ENCODE data around the gene FER1L5. TPM values are rescaled to one million over a fixed set of nuclear protein-coding genes. Genes with fewer than 3 reads are reported as not detected.

The FER1L5 gene
- total RNA-seq, 1 experiment from 2014 or later: 0.91 TPM

DNA sequence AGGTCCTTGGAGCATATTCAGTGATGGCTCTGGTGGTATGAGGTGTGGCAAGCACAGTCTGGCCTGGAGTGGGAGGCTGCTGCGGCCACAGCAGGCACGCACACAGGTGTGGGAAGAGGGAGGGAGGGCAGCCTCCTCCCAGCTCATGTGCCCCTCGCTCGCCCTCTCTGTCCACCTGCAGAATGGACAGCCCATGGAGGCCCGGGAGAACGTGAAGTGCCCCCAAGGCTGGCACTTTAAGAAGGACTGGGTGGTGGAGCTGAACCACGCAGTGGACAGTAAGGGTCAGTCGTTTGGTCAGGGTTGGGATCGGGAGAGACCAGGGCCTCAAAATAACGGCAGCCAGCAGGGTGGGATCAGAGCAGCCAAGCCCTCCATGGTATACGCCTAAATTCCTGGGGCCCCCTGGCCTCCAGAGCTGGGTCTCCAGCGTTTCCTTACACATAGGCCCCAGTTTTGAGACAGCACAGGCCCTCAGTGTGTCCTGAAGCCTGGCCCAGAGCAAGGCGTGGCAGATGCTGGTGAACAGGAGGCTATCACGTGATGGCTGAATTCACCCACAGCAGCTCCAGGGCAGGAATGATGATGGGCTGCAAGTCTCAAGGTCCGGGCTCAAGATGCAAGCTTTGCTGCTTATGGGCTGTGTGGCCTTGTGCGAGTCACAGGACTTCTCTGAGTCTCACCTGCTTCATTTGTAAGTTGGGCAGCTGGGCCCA is 47.9 kb downstream of the FER1L5 start (continued):
- TF ChIP-seq POLR2AphosphoS5 (IDR thresholded peaks at IDR 0.05; ENCODE audit: low read depth, low read length): no peak
- TF ChIP-seq YY1 (IDR thresholded peaks at IDR 0.05; ENCODE audit: extremely low read depth, insufficient replicate concordance, low read depth, low read length): no peak

DNA sequence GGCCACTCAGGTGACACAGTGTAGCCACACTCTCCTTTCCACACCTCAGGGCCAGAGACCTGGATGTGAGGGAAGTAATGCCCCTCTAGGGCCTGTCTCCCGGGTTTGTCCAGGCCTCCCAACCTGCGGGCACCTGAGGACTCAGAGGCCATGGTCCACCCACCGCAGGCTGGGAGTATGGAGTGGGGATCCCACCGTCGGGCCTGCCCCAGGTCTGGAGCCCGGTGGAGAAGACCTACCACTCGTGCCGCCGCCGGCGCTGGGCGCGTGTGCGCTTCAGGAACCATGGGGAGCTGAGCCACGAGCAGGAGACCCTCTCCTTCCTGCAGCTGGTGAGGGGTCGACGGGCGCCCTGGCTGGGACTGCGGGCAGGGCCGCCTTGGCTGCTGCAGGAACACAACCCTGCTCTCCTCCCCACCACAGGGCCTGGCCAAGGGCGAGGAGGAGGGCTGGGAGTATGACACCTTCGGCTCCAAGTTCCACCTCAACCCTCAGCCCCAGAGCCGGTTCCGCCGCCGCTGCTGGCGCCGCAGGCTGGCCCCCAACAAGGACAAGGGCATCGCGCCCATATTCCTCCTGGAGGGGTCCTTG is 48.6 kb downstream of the FER1L5 start:
- no peaks in the 10 kb centered on the region for H3K9me2 ChIP-seq (ENCODE audit: insufficient read depth)
- H3K9ac ChIP-seq (ENCODE audit: low read length): no peak overlapping the region
- H3K4me2 ChIP-seq (ENCODE audit: low read length): no peak overlapping the region
- DNase-seq (ENCODE audit: low read depth, low spot score) (no peak), ATAC-seq (no peak)
- BruUV-seq (replicated peaks): no TSS peak
- no peaks in the 10 kb centered on the region for H3K4me1 ChIP-seq (ENCODE audit: control insufficient read depth in 1 of 2, insufficient read depth in 2 of 2, low read length in 2 of 2)
- no peak overlapping the region for H3K4me3 ChIP-seq (replicated peaks in 1 of 2; ENCODE audit: low read depth in 1 of 2, low read length in 2 of 2)
- no peak overlapping the region for H2AFZ ChIP-seq (ENCODE audit: low read depth, low read length, poor library complexity, severe bottlenecking)
- no peak overlapping the region for H3K27ac ChIP-seq (ENCODE audit: low read depth, low read length)
- H3K36me3 ChIP-seq (ENCODE audit: control insufficient read depth in 1 of 2, insufficient read depth in 2 of 2, low read length in 2 of 2): no peaks in the 10 kb centered on the region
- H3K9me3 ChIP-seq (ENCODE audit: control insufficient read depth in 1 of 2, insufficient read depth in 1 of 2, low read depth in 1 of 2, low read length in 2 of 2): no peaks in the 10 kb centered on the region
- H3K79me2 ChIP-seq (ENCODE audit: insufficient read depth, low read length): no peaks in the 10 kb centered on the region
- intact Hi-C loops (cut with micrococcal nuclease): no loop called here
- TF ChIP-seq SRF (IDR thresholded peaks at IDR 0.05; ENCODE audit: low read depth) (no peak), SP1 (IDR thresholded peaks at IDR 0.05; ENCODE audit: low read depth) (no peak), CBX3 (IDR thresholded peaks at IDR 0.05; ENCODE audit: low read depth) (no peak), YY1 (IDR thresholded peaks at IDR 0.05; ENCODE audit: extremely low read depth, insufficient replicate concordance, low read depth, low read length) (no peak), ZNF274 (IDR thresholded peaks at IDR 0.05; ENCODE audit: low read depth, low read length) (no peak), EZH2 (IDR thresholded peaks at IDR 0.05) (no peak), JUND (IDR thresholded peaks at IDR 0.05) (no peak)
- TF ChIP-seq, protein P1, sequence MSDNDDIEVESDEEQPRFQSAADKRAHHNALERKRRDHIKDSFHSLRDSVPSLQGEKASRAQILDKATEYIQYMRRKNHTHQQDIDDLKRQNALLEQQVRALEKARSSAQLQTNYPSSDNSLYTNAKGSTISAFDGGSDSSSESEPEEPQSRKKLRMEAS (IDR thresholded peaks at IDR 0.05): no peak
- no peaks in the 10 kb centered on the region for H3K27me3 ChIP-seq (ENCODE audit: insufficient read depth, low read length)
- H4K20me1 ChIP-seq (ENCODE audit: insufficient read depth): no peaks in the 10 kb centered on the region
- POLR2A ChIA-PET: no interaction called here
- RAD21 ChIA-PET (ENCODE audit: low non-redundant PET in 1 of 2, low total read pairs in 2 of 2, uncharacterized antibody in 2 of 2, unreplicated experiment in 2 of 2): no interaction called here
- CTCF ChIA-PET: no interaction called here
